HG03558 (cell line): Measurements from ENCODE around the gene FAM3A.
"Not testable (repeated sequence)": the region's sequence is repeated elsewhere in the genome, so short reads cannot be mapped to it uniquely, and the experiment has no call there.

Experiments used
- ATAC-seq: cut with Tn5 transposase; IDR thresholded peaks from one replicate; pipeline ENCODE4 v1.9.1; 2021; ENCODE audit warnings: moderate number of reproducible peaks; ENCODE audit not compliant: unreplicated experiment; ENCODE audit errors: extremely low read depth

Gene FAM3A

DNA sequence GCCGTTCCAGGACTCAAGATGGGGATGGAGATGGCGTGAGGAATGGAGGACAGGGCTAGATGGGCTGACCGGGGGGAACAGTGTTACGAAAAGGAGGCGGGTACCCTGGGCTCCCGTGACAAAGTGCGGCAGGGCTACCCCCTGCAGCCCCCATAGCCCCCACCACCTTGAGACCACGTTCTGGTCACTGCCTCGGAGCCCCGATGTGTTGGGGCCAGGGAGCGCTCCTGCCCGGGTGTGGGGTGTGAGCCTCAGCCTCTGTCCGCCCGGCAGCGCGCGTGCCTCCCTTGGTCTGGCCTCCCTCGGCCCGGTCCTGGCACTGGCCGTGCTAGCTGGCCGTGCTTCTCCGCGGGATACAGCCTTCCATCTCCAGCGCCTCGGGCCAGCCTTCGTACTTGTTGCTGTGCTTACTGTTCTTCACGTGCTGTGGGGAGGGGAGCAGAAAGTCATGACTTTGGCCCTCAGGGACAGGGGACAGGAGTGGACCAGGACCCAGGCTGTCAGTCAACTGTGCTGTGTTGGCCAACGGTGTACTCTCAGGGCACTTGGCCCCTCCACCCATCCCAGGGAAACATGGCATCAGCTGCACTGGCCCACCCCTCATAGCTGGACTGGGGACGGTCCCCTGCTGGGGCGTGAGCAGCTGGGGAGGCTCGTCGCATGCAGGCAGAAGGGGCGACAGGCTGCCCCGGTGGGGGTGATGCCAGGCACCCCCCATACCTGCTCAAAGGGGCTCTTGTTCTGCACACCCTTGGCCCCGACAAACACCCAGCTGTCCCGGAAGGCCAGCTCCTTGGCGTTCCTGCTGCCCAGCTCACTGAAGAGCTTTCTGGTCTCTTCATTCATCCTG lies 9.3 kb downstream of the FAM3A start:
- no peak for ATAC-seq

DNA sequence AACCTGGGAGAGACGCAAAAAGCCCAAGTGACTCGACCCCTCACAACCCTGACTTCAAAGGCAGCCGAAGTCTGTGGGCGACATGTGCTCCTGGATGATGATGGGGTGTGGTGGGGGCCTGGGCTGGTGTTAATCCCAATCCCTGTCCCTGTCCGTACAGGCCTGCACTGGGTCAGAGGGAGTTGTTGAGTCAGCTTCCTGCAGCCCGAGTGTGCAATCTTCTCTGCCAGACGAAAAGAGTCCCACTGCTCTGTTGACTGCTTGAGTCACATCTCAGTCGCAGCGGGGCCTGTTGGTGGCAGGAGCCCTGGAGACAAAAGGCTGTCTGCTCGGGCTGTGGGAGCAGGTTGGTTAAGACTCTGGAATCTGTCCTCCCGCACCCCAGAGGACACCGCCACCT lies 10.3 kb downstream of the FAM3A start:
- ATAC-seq: no peak

DNA sequence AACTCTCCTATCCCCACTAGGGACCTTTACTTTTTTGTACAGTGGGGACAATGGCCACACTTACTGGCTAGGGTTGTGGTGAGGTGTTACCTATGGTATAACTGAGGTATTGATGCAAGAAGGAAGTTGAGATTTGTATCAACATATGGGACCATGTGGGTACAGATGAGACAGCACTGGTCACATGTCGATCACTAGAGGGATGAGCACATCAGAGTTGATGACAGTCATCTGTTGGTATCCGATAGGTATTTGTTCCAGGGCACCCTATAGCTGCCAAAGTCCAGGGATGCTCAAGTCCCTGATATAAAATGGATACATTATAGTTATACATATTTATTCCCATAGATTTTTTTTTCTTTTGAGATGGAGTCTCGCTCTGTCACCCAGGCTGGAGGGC lies 13.0 kb downstream of the FAM3A start:
- ATAC-seq: no peak

DNA sequence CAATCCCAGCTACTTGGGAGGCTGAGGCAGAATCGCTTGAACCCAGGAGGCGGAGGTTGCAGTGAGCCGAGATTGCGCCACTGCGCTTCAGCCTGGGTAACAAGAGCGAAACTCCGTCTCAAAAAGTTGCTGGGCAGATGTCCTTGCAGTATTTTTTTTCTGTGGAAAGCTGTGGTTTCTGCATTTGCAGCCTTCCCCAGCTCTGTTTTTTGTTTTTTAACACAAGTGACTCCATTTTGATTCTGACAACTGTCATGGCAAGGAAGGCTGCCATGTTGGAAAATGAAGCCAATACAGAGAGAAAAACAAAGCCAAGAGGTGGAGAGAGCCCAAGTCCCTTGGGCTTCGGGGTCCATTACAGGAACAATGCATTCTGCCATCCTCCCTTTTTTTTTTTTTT lies 13.9 kb downstream of the FAM3A start:
- ATAC-seq: no peak

DNA sequence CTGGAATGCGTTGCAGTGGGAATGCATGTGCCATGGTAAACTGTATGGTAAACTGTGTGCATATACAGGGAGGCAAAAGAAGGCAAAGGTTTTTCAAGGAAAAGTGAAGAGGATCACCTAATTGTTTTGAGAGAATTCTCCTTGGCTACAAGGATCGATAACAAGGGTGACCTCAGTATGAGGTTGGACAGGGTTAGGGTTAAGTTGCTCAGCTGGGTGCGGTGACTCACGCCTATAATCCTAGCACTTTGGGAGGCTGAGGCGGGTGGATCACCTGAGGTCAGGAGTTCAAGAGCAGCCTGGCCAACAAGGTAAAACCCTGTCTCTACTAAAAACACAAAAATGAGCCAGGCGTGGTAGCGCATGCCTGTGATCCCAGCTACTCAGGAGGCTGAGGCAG lies 14.6 kb downstream of the FAM3A start:
- not testable (repeated sequence) for ATAC-seq

DNA sequence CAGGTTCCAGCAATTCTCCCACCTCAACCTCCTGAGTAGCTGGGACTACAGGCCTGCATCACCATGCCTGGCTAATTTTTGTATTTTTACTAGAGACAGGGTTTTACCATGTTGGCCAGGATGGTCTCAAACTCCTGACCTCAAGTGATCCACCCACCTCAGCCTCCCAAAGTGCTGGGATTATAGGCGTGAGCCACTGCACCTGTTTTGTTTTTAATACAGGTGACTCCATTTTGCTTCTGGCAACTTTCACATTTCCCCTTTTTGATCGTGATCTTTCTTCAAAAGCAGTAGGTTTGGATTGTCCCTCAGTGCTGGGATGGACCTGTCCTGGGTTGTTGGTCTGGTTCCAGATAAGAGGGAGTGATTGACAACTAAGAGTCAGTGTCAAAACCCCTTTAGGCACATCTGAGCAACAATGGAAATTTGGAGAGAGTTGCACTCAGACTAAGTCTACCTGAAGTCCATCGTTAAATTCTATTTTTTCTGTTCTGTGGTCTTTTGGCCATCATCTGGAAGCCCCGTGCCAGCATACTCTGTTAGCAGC lies 19.4 kb downstream of the FAM3A start:
- not testable (repeated sequence) for ATAC-seq

DNA sequence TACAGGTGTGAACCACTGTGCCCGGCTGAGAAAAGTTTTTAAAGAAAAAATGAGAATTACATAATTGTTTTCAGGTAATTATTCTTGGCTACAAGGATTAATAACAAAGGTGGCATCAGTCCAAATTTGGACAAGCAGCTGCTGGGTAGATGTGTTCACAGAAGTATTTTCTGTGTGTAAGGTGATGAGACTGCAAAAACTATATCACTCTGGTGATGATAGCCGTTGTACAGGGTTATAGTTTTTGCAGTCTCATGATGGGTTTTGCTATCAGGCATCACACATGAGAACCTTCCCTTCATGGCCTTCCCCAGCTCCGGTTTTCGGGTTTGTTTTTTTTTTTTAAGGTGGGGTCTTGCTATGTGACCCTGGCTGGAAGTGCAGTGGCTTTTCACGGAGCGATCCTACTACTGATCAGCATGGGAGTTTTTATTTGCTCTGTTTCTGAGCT lies 20.5 kb downstream of the FAM3A start:
- no peak for ATAC-seq

DNA sequence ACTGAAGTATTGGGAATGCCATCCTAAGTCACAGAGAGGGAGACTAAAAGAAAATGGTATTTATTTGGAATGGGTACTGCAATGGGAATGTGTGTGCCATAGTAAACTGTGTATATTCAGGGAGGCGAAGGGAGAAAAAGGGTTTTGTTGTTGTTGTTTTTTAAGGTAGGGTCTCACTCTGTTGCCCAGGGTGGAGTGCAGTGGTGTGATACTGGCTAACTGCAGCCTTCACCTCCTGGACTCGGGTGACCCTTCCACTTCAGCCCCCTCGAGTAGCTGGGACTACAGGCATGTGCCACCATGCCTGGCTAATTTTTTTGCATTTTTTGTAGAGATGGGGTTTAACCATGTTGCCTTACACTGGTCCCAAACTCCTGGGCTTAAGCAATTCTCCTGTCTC lies 21.3 kb downstream of the FAM3A start:
- no peak for ATAC-seq

DNA sequence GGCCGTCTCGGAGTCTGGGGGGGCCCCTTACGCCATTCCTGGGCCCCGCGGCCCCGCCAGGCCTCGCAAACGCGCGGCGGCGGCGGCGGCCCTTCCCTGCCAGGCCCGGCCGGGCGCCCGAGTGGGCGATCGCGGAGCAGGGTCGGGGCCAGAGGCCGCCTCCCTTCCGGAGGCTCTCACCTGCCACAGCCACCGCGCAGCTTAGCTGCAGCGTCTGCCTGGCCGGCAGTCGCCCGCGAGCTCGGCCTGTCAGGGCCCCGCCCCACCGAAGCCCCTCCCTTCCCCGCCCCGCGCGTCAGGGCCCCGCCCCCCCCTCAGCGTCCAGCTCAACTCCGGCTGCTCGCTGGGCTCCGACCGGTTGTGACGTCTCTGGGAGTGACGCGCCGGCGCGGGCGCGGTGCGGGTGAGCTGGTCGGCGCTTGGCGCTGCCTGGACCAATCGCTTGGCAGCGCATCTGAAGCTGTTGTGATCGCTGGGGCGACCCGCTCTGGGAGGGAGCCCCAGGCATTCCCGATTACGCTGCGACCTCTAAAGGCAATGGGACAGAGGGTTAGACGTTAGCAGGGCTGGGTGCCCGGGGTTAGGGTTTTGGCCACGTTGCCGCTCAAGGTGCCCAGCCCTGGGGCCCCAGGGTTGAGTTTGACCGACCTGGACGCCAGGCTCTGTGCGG lies 25.5 kb downstream of the FAM3A start, which contains the start of gene SLC10A3:
Gene SLC10A3 (minus strand): TSS at position 216 of the 670 bp plus-strand sequence. CDS start 1,689 bp downstream, outside the sequence.
- ATAC-seq: peak; percentile 53

DNA sequence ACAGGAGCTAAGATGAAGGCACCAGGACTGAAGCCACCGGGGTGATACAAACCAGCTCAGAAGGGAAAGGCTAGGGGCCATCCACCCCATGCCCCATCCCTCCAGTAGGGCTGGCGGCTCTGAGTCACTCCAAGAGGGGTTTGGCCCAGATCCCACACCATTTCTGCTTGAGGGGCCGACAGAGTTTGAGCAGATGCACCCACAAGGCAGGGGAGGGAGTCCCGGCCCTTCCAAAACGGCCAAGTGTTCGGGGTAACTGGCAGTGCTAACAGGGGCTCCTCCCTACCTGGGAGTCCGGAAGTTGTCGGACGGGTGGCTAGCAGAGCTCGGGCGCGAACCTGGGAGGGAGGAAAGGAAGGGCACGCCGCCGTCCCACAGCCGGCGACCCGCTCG lies 26.0 kb downstream of the FAM3A start:
- no peak for ATAC-seq

DNA sequence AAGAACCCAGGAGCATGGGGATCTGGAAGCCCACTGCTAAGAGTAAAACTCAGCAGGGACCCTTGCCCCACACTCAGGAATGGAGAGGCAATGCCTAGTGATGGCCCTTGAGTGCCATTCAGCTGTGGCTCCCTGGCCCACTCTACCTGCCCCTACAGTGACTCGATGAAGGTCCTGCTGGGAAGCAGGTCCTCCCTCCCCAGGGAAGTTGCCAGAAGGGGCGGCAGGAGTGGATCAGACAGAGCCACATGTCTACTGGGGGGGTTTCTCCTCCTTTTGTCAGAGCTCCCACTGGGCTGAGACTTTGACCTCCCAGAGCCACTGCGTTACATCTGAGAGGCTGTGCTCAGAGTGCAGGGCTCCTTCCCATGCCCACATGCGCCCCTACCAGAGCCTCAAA lies 26.9 kb downstream of the FAM3A start:
- ATAC-seq: no peak

DNA sequence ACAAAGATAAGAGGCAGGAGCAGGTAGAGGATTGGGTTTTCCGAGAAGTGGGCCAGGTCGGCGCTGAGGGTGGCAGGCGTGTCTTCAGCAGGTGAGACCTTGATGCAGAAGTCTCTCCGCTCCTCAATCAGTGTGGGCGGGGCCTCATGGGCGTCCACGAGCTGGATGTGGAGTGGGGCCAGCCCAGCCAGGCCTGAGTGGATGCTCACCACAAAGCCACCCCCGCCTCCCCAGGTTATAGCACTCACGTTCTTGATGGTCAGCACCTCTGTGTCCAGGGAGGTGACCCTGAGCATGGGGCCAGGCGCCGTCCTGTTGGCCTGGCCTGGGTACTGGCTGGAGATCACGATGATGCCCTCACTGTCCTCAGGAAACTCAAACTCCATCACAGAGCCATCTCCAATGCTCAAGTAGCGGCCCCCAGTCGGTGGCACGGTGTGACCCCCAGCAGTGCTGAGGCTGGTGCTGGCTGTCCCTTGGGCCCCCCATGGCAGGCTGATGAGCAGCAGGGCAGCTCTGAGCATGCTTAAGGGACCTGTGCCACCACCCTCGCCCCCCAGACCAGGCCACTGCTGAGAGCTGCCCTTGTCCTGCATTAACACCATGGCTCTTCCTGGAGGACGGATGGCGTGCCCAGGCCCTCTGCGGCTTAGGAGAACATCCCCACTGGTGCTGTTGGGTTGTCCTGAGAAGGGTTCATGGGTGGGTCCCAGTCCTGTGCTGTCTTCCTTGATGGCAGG lies 27.5 kb downstream of the FAM3A start:
- no peak for ATAC-seq

DNA sequence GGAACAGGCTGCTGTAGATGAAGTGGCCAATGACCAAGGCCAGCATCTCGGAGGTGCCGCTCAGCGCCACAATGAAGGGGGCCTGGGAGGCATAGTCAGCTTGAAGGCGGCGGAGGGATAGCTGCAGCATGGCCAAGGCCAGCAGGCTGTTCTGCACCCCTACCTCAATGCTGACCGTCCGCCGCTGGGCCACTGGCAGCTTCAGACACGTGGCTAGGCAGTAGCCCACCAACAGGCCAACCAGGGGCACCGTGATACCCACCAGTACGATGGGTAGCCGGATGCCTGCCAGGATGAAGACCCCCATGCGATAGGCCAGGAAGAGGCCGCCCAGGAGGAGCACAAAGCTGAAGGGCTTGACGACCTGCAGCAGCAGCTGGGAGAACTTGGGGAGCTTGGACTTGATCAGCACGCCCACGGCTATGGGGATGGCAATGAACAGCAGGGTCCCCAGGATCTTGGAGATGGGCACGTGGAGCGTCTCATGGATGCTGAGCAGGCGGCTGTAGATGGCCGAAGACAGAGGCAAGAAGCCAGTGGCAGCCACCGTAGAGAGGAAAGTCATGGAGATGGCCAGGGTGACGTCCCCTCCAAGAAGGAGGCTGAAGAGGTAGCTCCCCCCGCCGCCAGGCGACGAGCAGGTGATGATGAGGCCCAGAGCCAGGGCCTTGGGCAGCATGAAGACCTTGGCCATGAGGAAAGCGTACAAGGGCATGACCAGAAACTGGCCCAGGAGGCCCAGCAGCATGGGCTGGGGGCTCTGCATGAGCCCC lies 28.3 kb downstream of the FAM3A start:
- ATAC-seq: no peak

DNA sequence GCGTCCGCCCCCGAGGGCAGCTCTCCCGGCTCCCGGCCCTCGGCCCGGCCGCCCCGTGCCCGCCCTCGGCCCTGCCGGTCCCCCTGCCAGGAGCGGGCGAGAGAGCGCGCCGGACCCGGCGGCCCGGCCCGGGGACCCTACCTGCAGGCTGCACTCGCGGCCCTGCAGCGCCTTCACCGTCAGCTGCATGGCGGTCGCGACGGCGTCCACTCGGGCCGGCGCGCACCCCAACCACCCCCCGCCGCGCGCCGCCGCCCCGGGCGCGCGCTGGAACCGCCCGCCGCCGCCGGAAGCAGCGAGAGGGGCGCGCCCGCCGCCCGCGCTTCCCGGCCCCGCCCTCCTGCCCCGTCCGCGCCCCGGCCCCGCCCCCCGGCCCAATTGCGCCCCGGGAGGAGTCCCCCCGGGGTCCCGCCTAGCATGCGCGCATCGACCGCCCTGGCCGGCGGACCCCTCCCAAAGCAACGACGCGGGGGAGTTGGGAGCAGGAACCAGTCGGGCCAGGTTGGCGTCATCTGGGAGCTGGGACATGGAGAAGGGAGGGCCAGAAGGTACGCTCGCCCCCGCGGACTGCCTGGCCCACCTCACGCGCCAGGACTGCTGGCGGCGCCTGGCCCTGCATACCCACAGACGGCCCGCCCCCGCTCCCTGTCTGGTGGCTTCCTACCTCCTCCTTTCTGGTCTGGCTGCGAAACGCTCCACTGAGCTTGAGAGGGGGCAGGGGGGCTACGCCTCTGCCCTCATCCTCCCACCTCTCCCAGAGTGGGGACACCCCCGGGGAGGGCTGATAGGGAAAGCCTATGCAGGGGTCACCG lies 29.4 kb downstream of the FAM3A start, which contains the start of gene UBL4A:
Gene UBL4A (minus strand): TSS at position 220 of the 812 bp plus-strand sequence. CDS start 31 bp downstream, at position 189.
- ATAC-seq: no peak

DNA sequence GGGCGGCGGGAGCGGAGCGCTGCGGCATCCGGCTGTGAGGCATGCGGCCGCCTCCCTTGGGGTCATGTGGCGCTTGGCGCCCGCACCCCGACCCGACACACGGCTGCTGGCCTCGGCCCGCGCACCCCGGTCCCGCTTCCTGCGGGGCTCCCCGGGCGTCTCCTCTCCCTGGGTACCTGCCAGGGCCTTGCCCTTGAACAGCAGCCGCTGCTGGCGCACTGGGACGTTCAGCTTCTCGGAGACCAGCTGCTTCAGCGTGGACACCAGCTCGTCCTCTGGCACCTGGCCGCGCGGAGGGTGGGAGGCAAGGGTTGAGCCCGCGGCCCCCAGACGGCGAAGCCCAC lies 30.0 kb downstream of the FAM3A start:
- ATAC-seq: no peak

DNA sequence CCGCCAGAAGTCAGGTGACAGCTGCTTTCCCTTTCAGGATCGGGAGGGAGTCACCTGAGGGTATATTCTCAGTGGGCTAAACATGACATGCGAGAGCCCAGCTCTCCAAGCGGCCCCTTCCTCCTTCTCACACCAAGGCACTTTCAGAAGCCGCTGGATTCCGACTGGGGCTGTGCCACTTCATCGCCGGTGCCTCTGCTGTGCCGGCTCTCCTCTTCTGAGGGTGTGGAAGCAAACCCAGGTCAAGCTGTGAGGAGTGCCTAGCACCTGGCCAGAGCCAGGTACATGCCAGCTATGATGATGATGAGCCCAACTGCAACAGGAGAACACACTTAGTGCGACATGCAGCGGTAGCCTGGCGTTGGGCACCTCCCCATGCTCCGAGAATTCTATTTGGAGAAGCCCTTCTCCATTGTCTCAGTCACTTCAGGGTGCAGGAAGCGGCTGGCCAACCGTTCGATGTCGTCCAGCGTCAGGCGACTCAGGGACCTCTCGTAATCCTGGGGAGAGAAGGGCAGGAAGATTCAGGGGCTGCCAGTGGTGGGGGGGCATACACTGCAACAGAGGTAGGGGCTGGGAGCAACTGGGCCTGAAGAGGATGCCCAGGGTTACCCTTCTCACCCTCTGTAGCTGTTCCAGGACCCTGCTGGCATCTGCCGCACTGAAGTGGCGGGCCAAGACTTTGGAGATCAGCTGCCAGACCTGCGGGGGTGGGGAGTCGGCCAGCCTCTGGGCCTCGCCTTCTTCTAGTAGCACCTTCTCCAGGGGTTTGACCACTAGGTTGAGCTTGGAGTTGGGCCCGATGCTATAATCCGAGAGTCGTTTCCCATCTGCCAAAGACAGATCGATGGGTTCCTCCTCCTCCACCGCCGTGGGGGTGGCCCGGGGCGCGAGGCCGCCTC lies 30.6 kb downstream of the FAM3A start:
- no peak for ATAC-seq

DNA sequence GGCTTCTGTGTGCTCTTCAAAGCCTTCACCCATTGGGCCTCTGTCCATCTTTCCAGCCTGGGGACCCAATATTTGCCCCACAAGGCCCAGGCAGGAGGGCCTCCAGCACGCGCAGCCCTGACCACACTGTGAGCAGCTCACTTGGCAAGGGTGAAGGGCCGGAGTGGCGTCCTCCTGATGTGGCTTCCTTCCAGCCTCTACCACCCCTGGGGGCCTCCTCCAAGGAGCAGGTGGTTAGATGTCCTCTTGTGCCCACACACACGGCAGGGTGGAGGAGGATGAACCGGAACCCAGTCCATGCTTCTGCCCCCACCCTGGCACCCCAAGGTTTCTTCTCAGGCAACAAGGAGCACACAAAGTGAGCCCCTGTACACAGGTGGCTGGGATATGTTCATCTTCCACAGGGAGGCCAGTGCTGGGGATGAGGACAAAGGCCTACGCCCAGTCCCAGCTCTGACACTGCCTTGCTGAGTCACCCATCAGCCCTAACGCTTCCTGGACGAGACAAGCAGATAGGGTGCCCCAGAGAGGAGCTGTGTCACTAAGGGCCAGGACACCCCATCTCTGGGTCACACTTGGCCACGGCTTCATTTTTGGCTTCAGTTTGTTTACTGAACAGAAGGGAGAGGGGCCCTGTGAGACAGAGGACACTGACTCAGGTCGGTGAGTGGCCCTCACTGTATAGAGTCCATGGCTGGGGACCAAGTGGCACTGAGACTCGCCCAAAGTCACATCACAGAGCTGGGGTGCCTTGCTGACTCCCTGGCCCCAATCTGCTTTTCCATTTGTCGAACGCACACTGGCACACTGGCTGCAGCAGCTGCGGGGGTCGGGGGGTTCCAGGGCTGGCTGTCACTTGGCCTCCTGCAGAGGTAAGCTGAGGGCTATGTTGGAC lies 31.5 kb downstream of the FAM3A start:
- no peak for ATAC-seq
